SK-N-SH (cell line): Measurements from ENCODE around the gene CA6.

ENCODE experiments used
- ELF1 ChIP-seq: IDR thresholded peaks from 2 replicates; pipeline ENCODE4 v1.4.0; 2012
- GABPA ChIP-seq: IDR thresholded peaks from 2 replicates; pipeline ENCODE4 v1.4.0; 2012; ENCODE audit warnings: low read depth, mild to moderate bottlenecking
- POLR2AphosphoS5 ChIP-seq: IDR thresholded peaks from 2 replicates; pipeline ENCODE4 v1.6.1; 2012; ENCODE audit warnings: low read depth, low read length
- TCF12 ChIP-seq: IDR thresholded peaks from 2 replicates; pipeline ENCODE4 v1.4.0; 2012
- TF ChIP-seq, protein P1 (sequence below): fragments of 200-600 bp; sonication (generic); IDR thresholded peaks from 2 replicates; pipeline ENCODE4 v1.6.1; 2017; ENCODE audit warnings: antibody characterized with exemption, mild to moderate bottlenecking, moderate library complexity
- TF ChIP-seq, protein P2 (sequence below): IDR thresholded peaks from 2 replicates; pipeline ENCODE4; 2012

DNA sequence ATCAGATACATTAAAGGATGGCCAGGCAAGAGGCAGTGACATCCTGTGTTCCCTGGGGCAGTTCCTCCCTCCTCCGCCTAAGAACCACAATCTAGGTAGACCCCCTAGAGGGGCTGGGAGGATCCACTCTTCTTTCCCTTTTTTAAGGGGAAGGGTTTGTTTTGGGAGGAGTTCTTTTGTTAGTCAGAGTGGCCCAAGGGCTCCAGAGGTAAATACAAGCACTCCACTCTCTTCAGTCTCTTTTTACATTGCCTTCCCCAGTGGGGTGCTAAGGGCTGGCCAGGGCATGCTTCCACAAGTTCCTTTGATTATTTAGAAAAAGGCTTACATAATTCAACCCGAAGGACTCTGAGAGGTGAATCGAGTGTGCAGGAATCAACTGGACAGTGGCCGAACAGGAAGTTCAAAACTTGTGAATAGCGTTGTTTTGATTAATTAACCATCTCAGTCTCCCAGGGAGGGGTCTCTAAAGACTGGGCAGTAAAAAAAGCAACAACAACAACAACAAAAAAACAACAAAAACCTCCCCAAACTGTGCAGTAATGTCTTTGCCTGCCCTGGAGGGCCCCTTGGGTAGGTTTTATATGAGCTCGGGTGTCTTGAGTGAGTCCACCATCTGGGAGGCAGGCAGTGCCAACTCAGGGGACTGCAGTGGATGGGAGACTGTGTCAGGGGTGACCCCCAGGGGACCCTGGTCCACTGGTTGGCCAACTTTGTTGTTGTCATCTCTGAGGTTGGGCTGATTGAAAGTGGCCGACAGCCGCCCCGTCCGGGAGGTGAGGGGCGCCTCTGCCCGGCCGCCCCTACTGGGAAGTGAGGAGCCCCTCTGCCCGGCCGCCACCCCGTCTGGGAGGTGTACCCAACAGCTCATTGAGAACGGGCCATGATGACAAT is 34.0 kb upstream of the CA6 start:
- TF ChIP-seq, protein P1, sequence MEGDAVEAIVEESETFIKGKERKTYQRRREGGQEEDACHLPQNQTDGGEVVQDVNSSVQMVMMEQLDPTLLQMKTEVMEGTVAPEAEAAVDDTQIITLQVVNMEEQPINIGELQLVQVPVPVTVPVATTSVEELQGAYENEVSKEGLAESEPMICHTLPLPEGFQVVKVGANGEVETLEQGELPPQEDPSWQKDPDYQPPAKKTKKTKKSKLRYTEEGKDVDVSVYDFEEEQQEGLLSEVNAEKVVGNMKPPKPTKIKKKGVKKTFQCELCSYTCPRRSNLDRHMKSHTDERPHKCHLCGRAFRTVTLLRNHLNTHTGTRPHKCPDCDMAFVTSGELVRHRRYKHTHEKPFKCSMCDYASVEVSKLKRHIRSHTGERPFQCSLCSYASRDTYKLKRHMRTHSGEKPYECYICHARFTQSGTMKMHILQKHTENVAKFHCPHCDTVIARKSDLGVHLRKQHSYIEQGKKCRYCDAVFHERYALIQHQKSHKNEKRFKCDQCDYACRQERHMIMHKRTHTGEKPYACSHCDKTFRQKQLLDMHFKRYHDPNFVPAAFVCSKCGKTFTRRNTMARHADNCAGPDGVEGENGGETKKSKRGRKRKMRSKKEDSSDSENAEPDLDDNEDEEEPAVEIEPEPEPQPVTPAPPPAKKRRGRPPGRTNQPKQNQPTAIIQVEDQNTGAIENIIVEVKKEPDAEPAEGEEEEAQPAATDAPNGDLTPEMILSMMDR = no peak
- no peak for TF ChIP-seq TCF12
- no peak for TF ChIP-seq ELF1
- no peak for TF ChIP-seq GABPA
- TF ChIP-seq, protein P2, sequence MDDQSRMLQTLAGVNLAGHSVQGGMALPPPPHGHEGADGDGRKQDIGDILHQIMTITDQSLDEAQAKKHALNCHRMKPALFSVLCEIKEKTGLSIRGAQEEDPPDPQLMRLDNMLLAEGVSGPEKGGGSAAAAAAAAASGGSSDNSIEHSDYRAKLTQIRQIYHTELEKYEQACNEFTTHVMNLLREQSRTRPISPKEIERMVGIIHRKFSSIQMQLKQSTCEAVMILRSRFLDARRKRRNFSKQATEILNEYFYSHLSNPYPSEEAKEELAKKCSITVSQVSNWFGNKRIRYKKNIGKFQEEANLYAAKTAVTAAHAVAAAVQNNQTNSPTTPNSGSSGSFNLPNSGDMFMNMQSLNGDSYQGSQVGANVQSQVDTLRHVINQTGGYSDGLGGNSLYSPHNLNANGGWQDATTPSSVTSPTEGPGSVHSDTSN = no peak
- TF ChIP-seq POLR2AphosphoS5 = no peak
